C4-2B (cell line): ENCODE results near the gene SCLT1.

Source experiments
- H3K27ac ChIP-seq: fragments of 450-650 bp; 2 replicates; pipeline ENCODE4 v1.5.1; 2017
- ZFX ChIP-seq: fragments of 450-650 bp; IDR thresholded peaks from 2 replicates; pipeline ENCODE4 v1.6.1; 2017
- TF ChIP-seq, protein P1 (sequence below): fragments of 450-650 bp; conservative IDR thresholded peaks from 2 replicates; pipeline ENCODE4 v1.5.1; 2017; ENCODE audit warnings: mild to moderate bottlenecking

SCLT1 gene

DNA sequence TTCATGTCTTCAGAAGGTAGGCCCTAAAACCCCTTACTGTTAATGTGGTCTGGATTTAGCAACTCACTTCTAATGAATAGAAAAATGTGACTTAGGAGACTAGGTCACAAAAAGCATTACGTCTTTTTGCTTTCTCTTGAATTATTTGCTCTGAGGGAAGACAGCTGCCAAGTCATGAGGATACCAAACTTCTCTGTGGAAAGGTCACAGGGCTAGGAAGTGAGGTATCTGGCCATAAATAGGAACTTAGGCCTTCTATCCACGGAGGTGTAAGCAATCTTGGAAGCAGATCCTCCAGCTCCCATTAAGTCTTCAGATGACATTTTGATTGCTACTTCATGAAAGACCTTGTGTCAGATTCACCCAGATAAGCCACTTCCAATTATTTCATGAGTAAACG is 163.3 kb downstream of the SCLT1 start:
- TF ChIP-seq, protein P1, sequence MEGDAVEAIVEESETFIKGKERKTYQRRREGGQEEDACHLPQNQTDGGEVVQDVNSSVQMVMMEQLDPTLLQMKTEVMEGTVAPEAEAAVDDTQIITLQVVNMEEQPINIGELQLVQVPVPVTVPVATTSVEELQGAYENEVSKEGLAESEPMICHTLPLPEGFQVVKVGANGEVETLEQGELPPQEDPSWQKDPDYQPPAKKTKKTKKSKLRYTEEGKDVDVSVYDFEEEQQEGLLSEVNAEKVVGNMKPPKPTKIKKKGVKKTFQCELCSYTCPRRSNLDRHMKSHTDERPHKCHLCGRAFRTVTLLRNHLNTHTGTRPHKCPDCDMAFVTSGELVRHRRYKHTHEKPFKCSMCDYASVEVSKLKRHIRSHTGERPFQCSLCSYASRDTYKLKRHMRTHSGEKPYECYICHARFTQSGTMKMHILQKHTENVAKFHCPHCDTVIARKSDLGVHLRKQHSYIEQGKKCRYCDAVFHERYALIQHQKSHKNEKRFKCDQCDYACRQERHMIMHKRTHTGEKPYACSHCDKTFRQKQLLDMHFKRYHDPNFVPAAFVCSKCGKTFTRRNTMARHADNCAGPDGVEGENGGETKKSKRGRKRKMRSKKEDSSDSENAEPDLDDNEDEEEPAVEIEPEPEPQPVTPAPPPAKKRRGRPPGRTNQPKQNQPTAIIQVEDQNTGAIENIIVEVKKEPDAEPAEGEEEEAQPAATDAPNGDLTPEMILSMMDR = no peak
- no peak overlapping the region for H3K27ac ChIP-seq

DNA sequence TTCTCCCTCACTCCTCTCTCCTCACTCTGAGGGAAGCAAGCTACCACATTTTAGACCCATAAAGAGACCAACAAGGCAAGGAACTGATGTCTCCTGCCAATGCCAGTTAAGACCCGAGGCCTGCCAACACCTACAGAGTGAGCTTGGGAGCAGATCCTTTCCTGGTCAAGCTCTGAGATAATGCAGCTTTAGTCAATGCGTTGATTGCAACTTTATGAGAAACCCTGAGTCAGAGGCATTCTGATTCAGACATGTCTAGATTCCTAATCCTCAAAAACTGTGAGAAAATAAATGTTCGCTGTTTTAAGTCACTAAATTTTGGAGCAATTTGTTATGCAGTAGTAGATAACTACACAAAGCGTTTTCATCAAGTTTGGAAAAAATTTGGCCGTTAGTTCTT is 168.4 kb downstream of the SCLT1 start:
- TF ChIP-seq ZFX = no peak
- TF ChIP-seq, protein P1 = no peak
- H3K27ac ChIP-seq = no peak overlapping the region

DNA sequence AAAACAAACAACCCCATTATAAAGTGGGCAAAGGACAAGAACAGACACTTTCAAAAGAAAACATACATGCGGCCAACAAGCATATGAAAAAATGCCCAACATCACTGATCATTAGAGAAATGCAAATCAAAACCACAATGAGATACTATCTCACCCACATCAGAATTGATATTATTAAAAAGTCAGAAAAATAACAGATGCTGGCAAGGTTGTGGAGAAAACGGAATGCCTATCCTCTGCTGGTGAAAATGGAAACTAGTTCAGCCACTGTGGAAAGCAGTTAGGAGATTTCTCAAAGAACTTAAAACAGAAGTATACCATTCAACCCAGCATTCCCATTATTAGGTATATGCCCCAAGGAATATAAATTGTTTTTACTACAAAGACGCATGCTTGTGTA is 171.4 kb downstream of the SCLT1 start:
- H3K27ac ChIP-seq = no peak overlapping the region
- TF ChIP-seq, protein P1 = no peak
- no peak for TF ChIP-seq ZFX

DNA sequence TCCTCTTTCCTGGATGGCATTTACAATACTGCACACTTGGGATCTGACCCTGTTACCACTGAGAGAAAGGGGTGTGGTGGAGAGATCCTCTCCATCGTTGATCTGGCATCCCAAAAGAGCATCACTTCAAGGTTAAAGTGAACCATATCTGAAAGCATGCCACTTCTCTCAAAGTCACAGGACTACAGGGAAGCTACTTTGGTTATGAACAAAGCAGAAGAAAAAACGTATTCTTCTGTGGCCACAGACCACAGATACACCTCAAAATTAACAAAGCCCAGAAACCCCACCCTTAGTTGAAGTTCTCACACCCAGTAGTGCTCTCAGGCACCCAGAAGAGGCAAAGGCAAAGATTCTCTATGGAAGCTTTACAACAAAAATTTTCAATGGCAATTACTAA is 175.6 kb downstream of the SCLT1 start:
- no peak for TF ChIP-seq ZFX
- TF ChIP-seq, protein P1 = no peak
- H3K27ac ChIP-seq = no peak overlapping the region

DNA sequence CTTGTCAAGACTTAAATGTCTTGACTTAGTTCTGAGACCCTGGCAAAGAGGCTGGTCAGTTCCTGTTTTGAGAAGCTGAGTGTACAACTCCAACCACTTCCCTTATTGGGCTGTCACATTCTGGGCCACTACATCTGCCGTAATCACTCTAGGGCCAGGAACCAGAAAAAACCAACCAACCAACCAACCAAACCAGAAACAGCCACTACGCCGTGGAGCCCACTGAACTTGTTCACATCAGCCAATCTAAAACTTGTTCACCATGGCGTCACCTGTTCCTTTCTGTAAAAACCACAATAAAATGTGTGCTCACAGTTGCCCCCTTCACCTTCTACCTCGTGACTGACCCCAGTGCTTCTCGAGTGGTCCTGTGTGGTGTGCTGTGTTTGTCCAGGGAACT is 176.5 kb downstream of the SCLT1 start:
- H3K27ac ChIP-seq = no peak overlapping the region
- TF ChIP-seq, protein P1 = no peak
- TF ChIP-seq ZFX = no peak

DNA sequence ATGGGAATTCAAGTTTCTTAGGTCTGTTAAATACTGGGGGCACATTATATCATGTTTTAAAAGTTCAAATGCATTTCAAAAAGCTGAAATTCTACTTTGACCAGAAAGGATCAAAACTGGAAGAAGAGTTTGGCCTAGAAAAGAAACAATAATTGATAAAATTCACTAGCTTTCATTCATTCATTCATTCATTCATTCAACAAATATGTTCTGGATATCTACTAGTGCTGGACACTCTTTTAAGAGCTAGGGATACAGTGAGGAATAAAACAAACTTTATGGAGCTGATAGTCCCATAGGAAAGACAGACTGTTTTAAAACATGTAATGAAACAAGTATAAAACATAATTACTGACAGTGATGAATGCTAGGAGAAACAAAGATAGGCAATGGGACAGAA is 177.8 kb downstream of the SCLT1 start:
- H3K27ac ChIP-seq = no peak overlapping the region
- no peak for TF ChIP-seq ZFX
- TF ChIP-seq, protein P1 = no peak

DNA sequence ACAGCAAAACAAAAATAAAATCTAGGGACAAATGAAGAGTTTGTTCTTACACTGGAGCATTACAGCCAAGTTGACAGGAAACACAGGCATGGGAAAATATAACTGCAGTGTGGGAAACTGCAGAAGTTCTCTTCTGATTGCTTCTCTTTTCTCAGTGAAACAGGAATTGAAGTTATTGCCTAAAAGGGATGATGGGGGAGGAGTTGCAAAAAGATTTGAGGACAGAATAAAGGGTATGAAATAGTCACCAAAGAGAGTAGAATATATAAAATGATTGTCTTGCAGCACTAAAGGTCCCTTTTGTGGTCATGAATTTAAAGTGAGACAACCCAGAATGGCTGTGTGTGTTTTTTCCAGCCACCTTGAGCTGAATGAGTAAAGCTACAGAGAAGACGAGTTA is 180.1 kb downstream of the SCLT1 start:
- TF ChIP-seq, protein P1 = no peak
- TF ChIP-seq ZFX = no peak
- no peak overlapping the region for H3K27ac ChIP-seq
